Progenitor cell of endocrine pancreas (in vitro differentiated cells): ENCODE results near the gene CNTROB. TPM values are rescaled to one million over a fixed set of nuclear protein-coding genes. Genes with fewer than 3 reads are reported as not detected.

Experiments used
- DNase-seq: peaks from one replicate; pipeline ENCODE4 v3.0.0; 2021; ENCODE audit warnings: low spot score; ENCODE audit not compliant: unreplicated experiment
- H3K27ac Mint-ChIP-seq: 2 replicates; pipeline ENCODE4 v1.8.0; 2021; ENCODE audit warnings: mild to moderate bottlenecking, moderate library complexity, mixed read lengths
- H3K27me3 Mint-ChIP-seq: 2 replicates; pipeline ENCODE4 v1.8.0; 2021; ENCODE audit warnings: mixed read lengths
- H3K36me3 Mint-ChIP-seq: 2 replicates; pipeline ENCODE4 v1.8.0; 2022; ENCODE audit warnings: mixed read lengths; ENCODE audit not compliant: insufficient read depth
- H3K4me1 Mint-ChIP-seq: 2 replicates; pipeline ENCODE4 v1.8.0; 2021; ENCODE audit warnings: low read depth, mixed read lengths
- H3K4me3 Mint-ChIP-seq: 2 replicates; pipeline ENCODE4 v1.8.0; 2021; ENCODE audit warnings: low read depth, mild to moderate bottlenecking, moderate library complexity, mixed read lengths
- H3K9me3 Mint-ChIP-seq: 2 replicates; pipeline ENCODE4 v1.8.0; 2021; ENCODE audit warnings: low read depth, mixed read lengths
- CTCF ChIP-seq: fragments of 200-600 bp; sonication (generic); IDR thresholded peaks from one replicate; pipeline ENCODE4 v1.5.0; 2021; ENCODE audit warnings: antibody characterized with exemption, mild to moderate bottlenecking; ENCODE audit not compliant: unreplicated experiment
- total RNA-seq: library from RNA; stranded (reverse); gene quantifications from 2 replicates; pipeline ENCODE4 v1.2.1, GENCODE V29; 2021

Gene CNTROB
- total RNA-seq, 1 donor from 2014 or later = 51.6 TPM

- TF ChIP-seq CTCF = no peak
- H3K27me3 Mint-ChIP-seq = peaks cover 48% of the 10 kb centered on the region
- no peaks in the 10 kb centered on the region for H3K4me1 Mint-ChIP-seq
- no peak for DNase-seq
- H3K9me3 Mint-ChIP-seq = no peaks in the 10 kb centered on the region
- no peak overlapping the region for H3K27ac Mint-ChIP-seq
- no peaks in the 10 kb centered on the region for H3K36me3 Mint-ChIP-seq
- no peak overlapping the region for H3K4me3 Mint-ChIP-seq
Measured at GRCh38 chr17:7995724-7996123, 63.7 kb downstream of the CNTROB start.

- Mint-ChIP-seq H3K9me3 (no peaks in the 10 kb centered on the region), H3K27me3 (peaks cover 55% of the 10 kb centered on the region), H3K36me3 (no peaks in the 10 kb centered on the region), H3K27ac (no peak overlapping the region), H3K4me1 (no peaks in the 10 kb centered on the region), H3K4me3 (no peak overlapping the region)
- TF ChIP-seq CTCF = peak; percentile 37
- DNase-seq = no peak
Measured at GRCh38 chr17:7997186-7997585, 65.2 kb downstream of the CNTROB start.

Other genes with a start within 250 kb of the CNTROB start
- 106 and 121 TPM in 2 replicates for gene TP53, start 244.7 kb upstream of the CNTROB start, total RNA-seq
- gene WRAP53, start 243.7 kb upstream of the CNTROB start, total RNA-seq = 26.4 and 28.0 TPM in 2 replicates
- 32.3 and 34.5 TPM in 2 replicates for gene EFNB3, start 227.0 kb upstream of the CNTROB start, total RNA-seq
- gene DNAH2, start 214.5 kb upstream of the CNTROB start, total RNA-seq = 0.22 and 0.29 TPM in 2 replicates
- 110 and 117 TPM in 2 replicates for gene KDM6B, start 98.0 kb upstream of the CNTROB start, total RNA-seq
- gene TMEM88, start 77.1 kb upstream of the CNTROB start, total RNA-seq = 11.3 and 15.8 TPM in 2 replicates
- 63.4 and 70.0 TPM in 2 replicates for gene NAA38, start 74.6 kb upstream of the CNTROB start, total RNA-seq
- gene CYB5D1, start 74.2 kb upstream of the CNTROB start, total RNA-seq = 16.3 and 18.2 TPM in 2 replicates
- 112 and 119 TPM in 2 replicates for gene CHD3, start 43.4 kb upstream of the CNTROB start, total RNA-seq
- 1.8 and 2.3 TPM in 2 replicates for gene RNF227, start 15.9 kb upstream of the CNTROB start, total RNA-seq
- 6.0 and 6.4 TPM in 2 replicates for gene KCNAB3, start 2.4 kb upstream of the CNTROB start, total RNA-seq
- 139 and 141 TPM in 2 replicates for gene TRAPPC1, start 260 bp upstream of the CNTROB start, total RNA-seq
- gene GUCY2D, start 70.4 kb downstream of the CNTROB start, total RNA-seq = not detected in 2 replicates
- not detected in 2 replicates for gene ALOX15B, start 106.9 kb downstream of the CNTROB start, total RNA-seq
- 0.41 and 0.60 TPM in 2 replicates for gene ALOX12B, start 155.5 kb downstream of the CNTROB start, total RNA-seq
- gene ALOXE3, start 186.3 kb downstream of the CNTROB start, total RNA-seq = not detected in 2 replicates
- gene HES7, start 191.9 kb downstream of the CNTROB start, total RNA-seq = 0.47 TPM in 1 of 2 replicates, not detected in the other
- 37.2 and 40.8 TPM in 2 replicates for gene PER1, start 220.2 kb downstream of the CNTROB start, total RNA-seq
- gene VAMP2, start 230.7 kb downstream of the CNTROB start, total RNA-seq = 46.4 and 48.1 TPM in 2 replicates
- gene TMEM107, start 244.2 kb downstream of the CNTROB start, total RNA-seq = 24.6 and 28.1 TPM in 2 replicates